IPS-18c (cell line): Measurements from ENCODE around the gene ARHGEF10L.
A peak's percentile ranks its signal among the peaks of the same experiment; 100 is the strongest.

ENCODE experiments used
- H3K4me3 ChIP-seq: 2 replicates; pipeline ENCODE4 v1.7.0; 2013; ENCODE audit warnings: low read depth, mild to moderate bottlenecking, low read length, moderate library complexity; ENCODE audit not compliant: insufficient read depth
- H3K9me3 ChIP-seq: one replicate; pipeline ENCODE4 v1.6.1; 2013; ENCODE audit warnings: mild to moderate bottlenecking, low read length, moderate library complexity; ENCODE audit not compliant: control insufficient read depth, insufficient read depth

Gene ARHGEF10L

GRCh38 chr1:17540255-17541001 lies 930 bp downstream of the ARHGEF10L start:
- peak overlapping the region; percentile 88 for H3K4me3 ChIP-seq

GRCh38 chr1:17542645-17543044 lies 3.1 kb downstream of the ARHGEF10L start:
- Histone ChIP-seq H3K9me3 (no peaks in the 10 kb centered on the region), H3K4me3 (no peak overlapping the region)

More at GRCh38 chr1:17540255-17541001, 930 bp downstream of the ARHGEF10L start:
- no peaks in the 10 kb centered on the region for H3K9me3 ChIP-seq

GRCh38 chr1:17544776-17545350 lies 5.4 kb downstream of the ARHGEF10L start:
- no peaks in the 10 kb centered on the region for H3K9me3 ChIP-seq
- no peak overlapping the region for H3K4me3 ChIP-seq

- H3K4me3 ChIP-seq = no peak overlapping the region
Observed at GRCh38 chr1:17545356-17545755, 5.9 kb downstream of the ARHGEF10L start.

GRCh38 chr1:17546946-17547670 lies 7.6 kb downstream of the ARHGEF10L start:
- Histone ChIP-seq H3K4me3 (no peak overlapping the region), H3K9me3 (no peaks in the 10 kb centered on the region)

More at GRCh38 chr1:17545356-17545755, 5.9 kb downstream of the ARHGEF10L start:
- H3K9me3 ChIP-seq = no peaks in the 10 kb centered on the region

GRCh38 chr1:17549384-17549783 lies 9.9 kb downstream of the ARHGEF10L start:
- no peaks in the 10 kb centered on the region for H3K9me3 ChIP-seq
- H3K4me3 ChIP-seq = no peak overlapping the region

GRCh38 chr1:17550729-17551584 lies 11.5 kb downstream of the ARHGEF10L start:
- no peak overlapping the region for H3K4me3 ChIP-seq
- no peaks in the 10 kb centered on the region for H3K9me3 ChIP-seq

GRCh38 chr1:17551755-17552234 lies 12.3 kb downstream of the ARHGEF10L start:
- Histone ChIP-seq H3K4me3 (0 out of 2 replicates have a peak overlapping the region, but pooled peaks have one; percentile 16), H3K9me3 (no peaks in the 10 kb centered on the region)

GRCh38 chr1:17553975-17554700 lies 14.6 kb downstream of the ARHGEF10L start:
- Histone ChIP-seq H3K4me3 (no peak overlapping the region), H3K9me3 (peaks cover 2% of the 10 kb centered on the region)

GRCh38 chr1:17554954-17555353 lies 15.5 kb downstream of the ARHGEF10L start:
- H3K4me3 ChIP-seq = no peak overlapping the region
- H3K9me3 ChIP-seq = peaks cover 2% of the 10 kb centered on the region

- Histone ChIP-seq H3K4me3 (no peak overlapping the region), H3K9me3 (peaks cover 2% of the 10 kb centered on the region)
Observed at GRCh38 chr1:17557986-17558385, 18.5 kb downstream of the ARHGEF10L start.

GRCh38 chr1:17558541-17558940 lies 19.0 kb downstream of the ARHGEF10L start:
- peaks cover 2% of the 10 kb centered on the region for H3K9me3 ChIP-seq
- H3K4me3 ChIP-seq = no peak overlapping the region

GRCh38 chr1:17558954-17559614 lies 19.6 kb downstream of the ARHGEF10L start:
- Histone ChIP-seq H3K9me3 (peaks cover 2% of the 10 kb centered on the region), H3K4me3 (no peak overlapping the region)

- Histone ChIP-seq H3K9me3 (peaks cover 2% of the 10 kb centered on the region), H3K4me3 (peak overlapping the region; percentile 28; the same call in 1 of the 2 replicates)
Observed at GRCh38 chr1:17559615-17560419, 20.3 kb downstream of the ARHGEF10L start.

- Histone ChIP-seq H3K9me3 (peaks cover 2% of the 10 kb centered on the region), H3K4me3 (no peak overlapping the region)
Observed at GRCh38 chr1:17561247-17561548, 21.7 kb downstream of the ARHGEF10L start.
